Stimulated activated CD8-positive, alpha-beta memory T cell treated with anti-CD3 and anti-CD28 coated beads, Interleukin-4, amount 100 ng/mL, for 4 hours (primary cell): Measurements from ENCODE around the gene LYSMD2.

Experiments used
- DNase-seq, 2 donors: peaks; one replicate each; pipeline ENCODE4 v3.0.0-alpha.2; 2020; ENCODE audit warnings: low read depth in 2 of 2, low spot score in 1 of 2

LYSMD2 gene

GRCh38 chr15:51752888-51753287, 15.4 kb upstream of the LYSMD2 start:
- no peak for DNase-seq

- no peak for DNase-seq
These were observed 14.5 kb upstream of the LYSMD2 start for GRCh38 chr15:51751697-51752683.

- DNase-seq = no peak
These were observed 13.6 kb upstream of the LYSMD2 start, which contains the start of gene TMOD2 for GRCh38 chr15:51750792-51751696. TSS of gene TMOD2 (plus strand) at chr15:51751597. CDS start at chr15:51766442, 14,845 bp downstream.

- no peak for DNase-seq
These were observed 12.7 kb upstream of the LYSMD2 start for GRCh38 chr15:51750186-51750585.

GRCh38 chr15:51749307-51749706, 11.9 kb upstream of the LYSMD2 start:
- no peak for DNase-seq

- DNase-seq = no peak
These were observed 1.7 kb upstream of the LYSMD2 start for GRCh38 chr15:51739061-51739712.

GRCh38 chr15:51738553-51738952, 1.1 kb upstream of the LYSMD2 start:
- DNase-seq = no peak

GRCh38 chr15:51736751-51737521, 519 bp downstream of the LYSMD2 start:
- DNase-seq = no peak

- no peak for DNase-seq
These were observed 1.4 kb downstream of the LYSMD2 start for GRCh38 chr15:51736069-51736468.

GRCh38 chr15:51735228-51736010, 2.0 kb downstream of the LYSMD2 start:
- DNase-seq = no peak

GRCh38 chr15:51732646-51733045, 4.8 kb downstream of the LYSMD2 start:
- no peak for DNase-seq

- no peak for DNase-seq
These were observed 5.7 kb downstream of the LYSMD2 start for GRCh38 chr15:51731549-51732267.

GRCh38 chr15:51727141-51727897, 10.1 kb downstream of the LYSMD2 start:
- no peak for DNase-seq

GRCh38 chr15:51726302-51727073, 11.0 kb downstream of the LYSMD2 start:
- DNase-seq = no peak

- DNase-seq = no peak
These were observed 12.8 kb downstream of the LYSMD2 start for GRCh38 chr15:51724673-51725072.

- no peak for DNase-seq
These were observed 13.3 kb downstream of the LYSMD2 start for GRCh38 chr15:51724199-51724598.

- DNase-seq = no peak
These were observed 16.1 kb downstream of the LYSMD2 start for GRCh38 chr15:51721199-51721960.
